GM19455 (cell line): ENCODE measurements around the gene DTL.
A peak's percentile ranks its signal among the peaks of the same experiment; 100 is the strongest.

Experiments used
- ATAC-seq: cut with Tn5 transposase; IDR thresholded peaks from one replicate; pipeline ENCODE4 v1.9.1; 2021; ENCODE audit not compliant: unreplicated experiment

Gene DTL

DNA sequence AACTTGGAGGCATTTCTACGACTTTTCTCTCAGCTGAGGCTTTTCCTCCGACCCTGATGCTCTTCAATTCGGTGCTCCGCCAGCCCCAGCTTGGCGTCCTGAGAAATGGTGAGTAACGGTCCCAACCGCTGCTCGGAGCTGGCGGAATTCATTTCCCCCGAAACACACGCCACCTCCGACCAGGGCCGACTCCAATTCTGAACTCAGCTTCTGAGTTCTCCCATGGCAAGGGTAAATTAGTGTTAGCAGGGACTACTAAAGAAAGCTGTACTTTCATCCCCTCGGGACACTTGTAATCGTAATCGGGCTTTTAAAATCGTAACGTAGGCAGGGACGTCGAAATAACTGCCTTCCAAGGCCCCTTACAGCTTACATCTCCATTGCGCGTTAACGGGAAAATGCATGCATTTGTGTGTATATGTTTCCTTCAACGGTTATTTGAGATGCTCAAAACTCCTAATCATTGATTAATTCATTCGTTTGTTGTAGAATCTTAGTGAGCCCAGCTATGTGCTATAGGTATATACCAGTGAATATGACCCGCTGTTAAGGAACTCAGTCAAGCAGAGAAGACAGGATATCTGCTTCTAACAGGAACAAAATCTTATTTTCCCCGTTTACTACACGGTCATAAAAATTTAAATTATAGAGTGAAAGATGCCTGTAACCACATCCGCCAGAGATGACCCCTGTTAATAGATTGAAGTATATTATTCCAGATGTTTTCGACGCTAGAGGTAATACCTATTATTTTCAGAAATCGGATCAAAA lies 472 bp downstream of the DTL start:
- ATAC-seq = peak; percentile 15

DNA sequence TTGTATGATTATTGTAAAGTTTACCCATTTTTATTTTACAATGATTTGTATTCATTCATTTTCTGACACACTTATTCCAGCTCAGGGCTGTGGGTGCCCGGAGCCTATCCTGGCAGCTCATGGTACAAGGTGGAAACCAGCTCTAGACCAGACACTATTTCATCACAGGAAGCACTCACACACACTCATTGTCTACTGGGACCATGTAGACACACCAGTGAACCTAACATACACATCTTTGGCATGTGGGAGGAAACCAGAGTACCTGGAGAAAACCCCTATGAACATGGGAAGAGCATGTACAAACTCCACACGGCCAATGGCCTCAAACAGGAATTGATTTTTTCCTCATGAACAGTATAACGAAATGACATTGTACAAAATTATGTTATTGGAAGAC lies 2.4 kb downstream of the DTL start:
- ATAC-seq = no peak

DNA sequence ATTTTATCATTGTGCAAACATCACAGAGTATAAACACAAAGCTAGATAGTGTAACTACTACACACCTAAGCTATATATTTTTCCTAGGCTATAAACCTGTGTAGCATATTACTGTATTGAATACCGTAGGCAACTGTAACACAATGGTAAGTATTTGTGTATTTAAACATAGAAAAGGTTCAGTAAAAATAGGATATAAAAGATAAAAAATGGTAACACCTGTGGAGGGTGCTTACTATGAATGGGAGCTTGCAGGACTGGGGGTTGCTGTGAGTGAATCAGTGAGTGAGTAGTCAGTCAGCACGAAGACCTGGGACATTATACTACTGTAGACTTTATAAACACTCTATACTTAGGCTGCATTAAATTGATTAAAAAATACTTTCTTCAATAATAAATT lies 4.1 kb downstream of the DTL start:
- no peak for ATAC-seq

DNA sequence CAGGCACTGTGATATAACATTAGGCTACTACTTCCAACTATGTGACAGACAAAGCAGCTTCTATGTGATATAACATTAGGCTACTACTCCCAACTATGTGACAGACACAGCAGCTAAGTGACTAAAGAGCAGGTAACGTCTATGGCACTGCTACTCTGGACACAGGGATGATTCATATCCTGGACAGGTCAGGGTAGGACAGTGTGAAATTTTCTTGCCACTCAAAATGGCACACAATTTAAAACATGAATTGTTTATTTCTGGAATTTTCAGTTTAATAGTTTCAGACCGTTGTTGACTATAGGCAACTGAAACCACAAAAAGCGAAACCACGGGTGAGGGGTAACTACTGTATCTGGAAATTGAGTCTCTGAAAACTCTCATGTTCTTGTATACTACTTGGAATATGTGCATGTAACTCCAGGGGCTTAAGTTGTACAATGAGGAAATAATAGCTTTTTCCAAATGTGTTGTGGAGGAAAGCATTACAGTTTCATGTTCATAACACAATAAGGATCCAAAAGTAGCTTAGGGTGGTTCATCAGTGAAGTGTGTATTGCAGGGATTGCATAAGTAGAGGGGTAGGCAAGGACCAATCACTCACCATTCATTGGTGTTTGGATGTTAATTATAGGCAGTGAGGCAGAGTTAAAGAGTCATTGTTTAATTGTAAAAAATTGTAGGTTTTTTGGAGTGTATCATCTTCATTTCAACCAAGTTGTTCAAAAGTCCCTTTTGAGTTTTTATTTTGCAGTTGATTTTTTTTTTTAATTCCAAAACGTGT lies 5.3 kb downstream of the DTL start:
- no peak for ATAC-seq

DNA sequence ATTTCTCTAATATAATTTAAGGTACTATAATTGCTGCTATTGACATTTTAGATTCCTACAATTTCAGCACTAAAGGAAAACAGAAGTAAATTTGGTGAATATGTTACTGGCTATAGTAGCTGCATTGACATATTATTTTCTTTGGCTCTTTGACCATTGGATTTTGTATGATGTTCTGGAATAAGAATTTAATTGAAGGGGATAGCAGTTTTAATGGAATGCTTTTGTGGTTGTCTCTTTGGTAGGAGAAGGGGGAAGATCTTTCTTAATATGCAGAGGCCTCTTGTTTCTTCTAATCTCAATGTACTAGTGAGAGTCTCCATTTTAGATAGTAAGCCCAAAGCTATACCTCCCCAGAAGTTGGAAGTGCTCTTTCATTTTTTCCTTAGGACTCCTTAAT lies 6.9 kb downstream of the DTL start:
- ATAC-seq = no peak

DNA sequence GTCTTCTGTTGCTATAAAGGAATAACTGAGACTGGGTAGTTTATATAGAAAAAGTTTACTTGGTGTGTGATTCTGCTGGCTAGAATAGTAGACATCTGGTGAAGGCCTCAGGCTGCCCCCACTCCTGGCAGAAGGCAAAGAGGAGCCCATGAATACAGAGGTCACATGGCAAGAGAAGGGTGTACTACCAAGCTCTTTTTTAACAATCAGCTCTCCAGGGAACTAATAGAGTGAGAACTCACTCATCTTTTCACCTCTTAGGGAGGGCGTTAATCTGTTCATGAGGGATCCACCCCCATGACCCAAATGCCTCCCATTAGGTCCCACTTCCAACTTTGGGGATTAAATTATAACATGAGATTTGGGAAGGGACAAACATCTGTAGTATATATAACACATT lies 9.3 kb downstream of the DTL start:
- ATAC-seq = no peak

DNA sequence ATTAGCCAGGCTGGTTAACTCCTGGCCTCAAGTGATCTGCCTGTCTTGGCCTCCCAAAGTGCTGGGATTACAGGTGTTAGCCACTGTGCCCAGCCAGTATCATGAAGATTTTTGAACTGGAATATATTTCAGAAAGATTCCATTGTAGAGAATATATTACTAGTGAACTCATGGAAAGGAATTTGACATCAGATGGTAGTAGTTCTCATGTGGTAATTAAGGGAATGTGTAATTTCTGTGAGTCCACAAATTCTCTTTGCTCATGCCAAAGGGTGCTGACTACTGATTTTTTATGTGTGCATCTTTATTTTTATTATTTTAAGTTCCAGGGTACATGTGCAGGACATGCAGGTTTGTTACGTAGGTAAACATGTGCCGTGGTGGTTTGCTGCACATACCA lies 10.4 kb downstream of the DTL start:
- no peak for ATAC-seq

DNA sequence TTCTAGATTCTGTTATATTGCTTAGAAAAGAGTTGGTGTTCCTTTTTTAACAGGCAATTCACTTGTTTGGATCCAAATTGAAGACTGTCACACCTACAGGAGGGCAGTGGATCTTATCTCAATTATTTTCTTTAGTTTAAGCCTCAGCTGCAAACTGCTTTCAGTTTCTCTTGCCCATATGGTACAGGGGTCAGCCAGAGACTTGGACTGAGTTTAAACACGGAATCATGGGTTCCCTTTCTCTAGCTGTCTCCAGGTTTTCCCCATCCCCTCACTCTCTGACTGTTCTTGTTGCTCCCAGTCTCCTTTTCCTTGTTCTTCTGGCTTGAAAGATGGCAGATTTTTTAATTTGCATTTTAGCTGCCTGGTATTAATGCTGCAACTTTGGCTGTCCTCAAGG lies 18.4 kb downstream of the DTL start:
- no peak for ATAC-seq

DNA sequence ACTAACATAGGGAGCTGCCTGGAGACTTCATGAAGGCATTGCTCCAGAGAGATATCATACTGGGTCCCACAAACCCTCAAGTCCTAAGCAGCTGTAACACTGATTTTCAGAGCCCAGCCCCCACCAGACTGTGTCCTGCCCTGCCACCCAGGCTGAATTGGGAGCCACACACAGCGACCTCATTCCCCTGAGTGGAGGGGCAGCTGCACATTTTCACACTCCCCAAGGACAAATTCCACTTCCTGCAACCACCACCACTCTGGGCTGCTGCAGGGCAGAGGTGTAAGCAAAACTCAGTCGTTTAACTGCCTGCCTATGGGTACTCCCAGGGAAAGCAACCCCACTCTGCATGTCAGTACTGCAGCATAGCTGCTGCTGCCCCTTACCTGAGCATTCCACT lies 19.8 kb downstream of the DTL start:
- ATAC-seq = no peak

DNA sequence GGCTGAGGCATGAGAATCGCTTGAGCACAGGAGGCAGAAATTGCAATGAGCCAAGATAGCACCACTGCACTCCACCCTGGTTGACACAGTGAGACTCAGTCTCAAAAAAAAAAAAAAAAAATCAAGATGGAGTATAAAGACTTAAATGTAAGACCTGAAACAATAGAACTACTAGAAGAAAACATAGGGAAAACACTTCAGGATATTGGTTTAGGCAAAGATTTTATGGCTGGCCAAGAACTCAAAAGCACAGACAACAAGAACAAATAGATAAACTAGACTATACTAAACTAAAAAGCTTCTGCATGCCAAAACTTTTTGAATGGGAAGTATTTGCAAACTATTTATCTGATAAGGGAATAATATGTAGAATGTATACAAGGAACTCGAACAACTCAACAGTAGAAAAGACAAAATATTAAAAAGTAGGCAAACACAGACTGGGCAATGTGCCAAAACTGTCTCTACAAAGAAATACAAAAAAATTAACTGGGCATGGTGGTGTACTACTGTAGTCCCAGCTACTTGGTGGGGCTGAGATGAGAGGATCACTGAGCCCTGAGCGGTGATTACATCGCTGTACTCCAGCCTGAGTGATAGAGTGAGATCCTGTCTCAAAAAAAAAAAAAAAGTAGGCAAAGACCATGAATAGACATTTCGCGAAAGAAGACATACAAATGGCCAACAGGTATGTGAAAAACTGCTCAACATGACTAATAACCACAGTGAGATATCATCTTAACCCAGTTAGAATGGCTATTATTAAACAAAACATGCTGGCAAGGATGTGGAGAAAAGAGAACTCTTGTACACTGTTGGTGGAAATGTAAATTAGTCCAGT lies 25.3 kb downstream of the DTL start:
- ATAC-seq = no peak

DNA sequence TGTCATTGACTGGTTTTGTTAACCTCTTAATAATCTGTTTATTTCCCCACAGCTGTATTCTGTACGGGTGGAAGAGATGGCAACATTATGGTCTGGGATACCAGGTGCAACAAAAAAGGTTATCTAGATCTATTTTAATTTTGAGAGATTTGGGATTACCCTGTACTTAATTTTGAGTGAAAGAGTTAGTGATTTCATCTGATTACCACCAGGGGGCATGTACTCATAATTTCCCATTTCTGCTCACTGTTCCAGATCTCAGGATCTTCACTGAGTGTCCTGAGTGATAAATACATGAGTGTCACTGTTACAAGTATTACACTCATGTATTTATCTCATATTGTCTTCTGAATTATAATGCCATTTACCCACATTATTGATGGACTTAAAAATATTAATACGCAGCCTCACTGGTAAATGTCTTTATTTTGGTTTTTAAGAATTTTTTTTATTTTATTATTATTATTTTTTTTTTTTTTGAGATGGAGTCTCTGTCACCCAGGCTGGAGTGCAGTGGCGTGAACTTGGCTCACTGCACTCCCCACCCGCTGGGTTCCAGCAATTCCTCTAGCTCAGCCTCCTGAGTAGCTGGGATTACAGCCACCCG lies 27.4 kb downstream of the DTL start:
- no peak for ATAC-seq

DNA sequence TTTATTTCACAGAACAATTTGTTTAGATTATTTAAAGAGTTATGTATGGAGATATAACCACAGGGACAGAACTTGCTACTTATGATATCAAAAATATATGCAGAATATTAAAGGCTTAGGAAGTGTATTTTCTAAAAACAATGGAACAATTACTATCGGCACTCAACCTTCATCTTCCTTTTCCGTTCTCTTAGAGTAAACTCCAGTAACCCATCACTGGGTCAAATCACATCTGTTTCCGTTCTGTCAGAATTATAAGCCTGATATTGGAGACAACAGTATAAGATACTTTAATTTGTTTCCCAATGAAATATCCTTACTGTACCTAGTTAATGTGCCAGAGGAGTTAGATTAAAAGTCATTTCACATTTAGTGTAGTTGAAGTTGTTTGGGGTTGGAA lies 32.2 kb downstream of the DTL start:
- no peak for ATAC-seq

DNA sequence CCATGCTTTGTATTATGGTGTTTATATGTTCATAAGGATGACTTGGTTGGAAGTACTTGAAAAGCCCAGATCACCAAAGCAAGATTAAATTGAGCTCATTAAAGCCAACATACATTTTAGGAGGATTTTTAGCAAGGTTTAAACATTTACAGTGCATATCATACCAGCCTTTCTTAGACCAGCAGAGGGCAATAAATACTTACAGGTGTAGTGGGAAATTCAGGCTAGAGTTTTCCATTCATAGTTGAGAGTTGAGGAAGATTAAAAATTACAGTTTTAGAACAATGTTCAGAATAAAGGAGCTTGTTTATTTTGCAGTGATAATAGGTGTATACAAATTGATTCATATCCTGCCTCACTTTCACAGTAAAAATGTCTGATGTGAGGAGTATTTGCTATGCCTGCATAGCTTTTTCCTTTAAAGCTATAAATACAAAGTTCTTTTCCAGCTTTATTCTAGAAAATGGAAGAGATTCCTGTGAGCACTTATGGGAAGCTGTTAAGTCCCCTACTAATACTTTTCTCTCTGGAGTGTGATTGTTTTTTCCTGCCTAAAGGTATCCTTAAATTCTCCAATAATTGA lies 35.3 kb downstream of the DTL start:
- ATAC-seq = no peak

DNA sequence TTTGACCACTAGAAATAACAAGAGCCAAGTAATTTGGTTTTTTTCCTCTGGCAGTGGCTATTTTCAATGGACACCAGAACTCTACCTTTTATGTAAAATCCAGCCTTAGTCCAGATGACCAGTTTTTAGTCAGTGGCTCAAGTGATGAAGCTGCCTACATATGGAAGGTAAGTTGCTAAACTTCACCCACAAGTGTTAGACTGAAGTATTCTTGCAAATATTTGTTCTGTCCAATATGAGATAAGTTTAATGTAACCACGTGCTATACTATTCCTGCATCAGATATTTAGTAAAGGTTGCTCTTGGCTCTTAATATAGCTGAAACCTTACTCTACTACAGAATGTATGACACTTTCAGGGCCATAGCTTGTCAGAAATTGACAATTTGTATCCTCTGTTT lies 36.5 kb downstream of the DTL start:
- ATAC-seq = no peak

DNA sequence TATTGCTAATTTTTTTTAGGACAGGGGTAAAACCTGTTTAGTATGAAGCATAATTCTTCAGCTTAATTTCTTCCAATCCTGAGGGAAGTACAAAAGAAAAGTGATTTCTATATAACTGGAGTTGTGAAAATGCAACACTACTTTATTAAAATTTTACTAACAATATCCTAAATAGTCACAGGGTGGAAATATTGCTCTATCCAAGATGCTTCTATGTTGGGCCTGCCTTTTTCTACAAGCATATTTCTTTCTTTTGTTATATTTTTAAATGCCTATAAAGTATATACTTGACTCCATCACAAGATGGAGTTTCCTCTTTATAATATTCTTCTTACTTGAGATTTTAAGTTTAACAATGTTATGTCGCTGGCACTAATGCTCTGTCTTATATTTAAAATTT lies 37.9 kb downstream of the DTL start:
- ATAC-seq = no peak

DNA sequence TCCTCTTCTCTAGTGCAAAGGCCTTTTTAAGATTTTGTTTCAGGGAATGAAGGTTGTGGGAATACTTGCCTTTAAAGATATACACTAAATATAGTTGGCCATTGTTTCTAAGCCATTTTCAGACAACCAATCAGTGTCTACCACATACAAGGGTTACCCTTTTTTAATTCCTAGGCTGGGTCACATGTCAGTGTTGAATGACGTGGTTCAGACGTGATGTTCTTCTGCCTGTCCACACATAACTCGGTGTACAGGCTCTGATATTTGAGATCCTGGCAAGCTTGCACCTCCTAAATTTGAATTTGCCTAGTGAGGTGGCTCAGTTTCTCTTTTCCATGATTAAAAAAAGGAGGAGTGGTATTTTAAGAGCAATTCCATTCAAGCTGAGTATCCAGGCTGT lies 38.8 kb downstream of the DTL start:
- ATAC-seq = no peak

DNA sequence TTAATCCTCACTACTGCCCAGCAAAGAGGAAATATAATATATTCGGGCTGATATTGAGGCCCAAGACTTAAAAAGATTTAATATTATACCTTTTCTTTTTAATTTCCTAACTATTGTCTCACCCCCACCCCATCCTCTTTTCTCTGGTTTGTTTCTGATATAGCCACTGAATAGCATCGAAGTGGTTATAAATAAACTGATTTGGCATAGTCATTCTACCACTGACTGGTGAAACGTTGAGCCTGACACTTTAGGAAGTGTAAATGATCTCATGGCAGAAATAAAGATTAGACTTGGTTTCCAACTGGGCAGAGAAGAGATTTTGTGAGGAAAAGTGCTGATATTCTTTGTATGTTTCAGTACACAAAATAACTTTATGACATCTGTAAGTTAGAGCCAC lies 39.3 kb downstream of the DTL start:
- no peak for ATAC-seq

DNA sequence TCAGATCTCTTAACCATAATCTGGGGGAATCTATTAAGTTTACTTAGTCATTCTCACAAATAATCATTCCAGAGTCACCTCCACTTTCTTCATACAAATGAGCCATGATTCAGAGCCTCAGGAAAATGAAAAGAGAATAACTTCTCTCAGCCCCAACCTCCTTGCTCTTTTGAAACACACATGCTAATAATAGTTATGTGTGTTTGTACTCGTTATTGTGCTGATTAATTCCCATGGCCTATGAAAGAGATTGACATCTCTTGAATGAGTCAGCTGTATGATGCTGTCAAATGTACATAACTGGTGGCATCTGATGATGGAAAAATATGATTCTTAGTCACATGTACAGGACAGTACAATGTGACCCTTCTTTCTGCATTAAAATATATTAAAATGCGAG lies 41.5 kb downstream of the DTL start:
- ATAC-seq = no peak

DNA sequence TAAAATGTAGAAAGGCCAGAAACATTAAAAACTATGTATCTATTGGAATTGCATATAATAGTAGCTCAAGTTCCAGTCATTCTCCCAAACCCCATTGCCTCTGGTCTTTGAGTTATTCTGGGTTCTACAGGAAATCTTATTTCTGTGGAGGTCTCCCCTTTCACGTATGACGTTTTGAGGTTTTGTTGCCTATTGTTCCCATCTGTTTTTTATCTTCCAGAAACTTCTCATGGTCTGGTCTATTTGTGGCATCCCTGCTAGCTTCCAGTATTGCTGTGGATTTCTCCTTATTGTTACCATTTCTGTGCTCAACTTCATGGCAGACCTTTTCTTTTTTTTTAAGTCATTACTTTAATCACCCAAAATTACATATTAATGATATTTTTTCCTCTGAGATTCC lies 43.3 kb downstream of the DTL start:
- ATAC-seq = no peak

DNA sequence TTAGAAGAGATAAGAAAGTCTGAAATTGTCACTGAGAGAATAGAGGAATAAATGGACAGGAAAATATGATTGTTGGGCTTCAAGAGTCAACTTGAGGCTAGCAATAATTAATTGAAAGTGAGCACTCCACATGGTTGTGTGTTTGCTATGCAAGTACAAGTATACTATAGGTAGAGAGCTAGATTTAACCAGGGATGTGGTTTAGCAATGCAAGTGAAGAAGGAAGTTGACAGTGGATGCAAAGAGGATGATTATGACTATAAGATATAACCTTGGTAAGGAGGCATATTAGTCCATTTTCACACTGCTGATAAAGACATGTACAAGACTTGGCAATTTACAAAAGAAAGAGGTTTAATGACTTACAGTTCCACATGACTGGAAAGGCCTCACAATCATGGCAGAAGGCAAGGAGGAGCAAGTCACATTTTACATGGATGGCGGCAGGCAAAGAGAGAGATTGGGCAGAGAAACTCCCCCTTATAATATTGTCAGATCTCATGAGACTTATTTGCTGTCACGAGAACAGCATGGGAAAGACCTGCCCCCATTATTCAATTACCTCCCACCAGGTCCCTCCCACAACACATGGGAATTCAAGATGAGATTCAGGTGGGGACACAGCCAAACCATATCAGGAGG lies 47.3 kb downstream of the DTL start:
- no peak for ATAC-seq
